ENCODE measurements around the gene LMLN.

- TF ChIP-seq YY1 (IDR thresholded peaks at IDR 0.05; ENCODE audit: insufficient read depth, insufficient read length) (no peak), SUZ12 (IDR thresholded peaks at IDR 0.05; ENCODE audit: extremely low read depth, insufficient read depth, insufficient read length) (no peak), ZNF274 (IDR thresholded peaks at IDR 0.05; ENCODE audit: low read depth, low read length) (no peak)
These were observed 1.5 kb downstream of the LMLN start for GRCh38 chr3:197961582-197961945.
